ENCODE results near the gene KIF11. TPM values are rescaled to one million over a fixed set of nuclear protein-coding genes. Genes with fewer than 3 reads are reported as not detected.

The KIF11 gene
- total and polyA plus RNA-seq, 9 of the 15 experiments (the other 6 are each of a cell fraction or from before 2014, with no cell fraction given) = 11.3 to 54.4 (median 29.2) TPM

DNA sequence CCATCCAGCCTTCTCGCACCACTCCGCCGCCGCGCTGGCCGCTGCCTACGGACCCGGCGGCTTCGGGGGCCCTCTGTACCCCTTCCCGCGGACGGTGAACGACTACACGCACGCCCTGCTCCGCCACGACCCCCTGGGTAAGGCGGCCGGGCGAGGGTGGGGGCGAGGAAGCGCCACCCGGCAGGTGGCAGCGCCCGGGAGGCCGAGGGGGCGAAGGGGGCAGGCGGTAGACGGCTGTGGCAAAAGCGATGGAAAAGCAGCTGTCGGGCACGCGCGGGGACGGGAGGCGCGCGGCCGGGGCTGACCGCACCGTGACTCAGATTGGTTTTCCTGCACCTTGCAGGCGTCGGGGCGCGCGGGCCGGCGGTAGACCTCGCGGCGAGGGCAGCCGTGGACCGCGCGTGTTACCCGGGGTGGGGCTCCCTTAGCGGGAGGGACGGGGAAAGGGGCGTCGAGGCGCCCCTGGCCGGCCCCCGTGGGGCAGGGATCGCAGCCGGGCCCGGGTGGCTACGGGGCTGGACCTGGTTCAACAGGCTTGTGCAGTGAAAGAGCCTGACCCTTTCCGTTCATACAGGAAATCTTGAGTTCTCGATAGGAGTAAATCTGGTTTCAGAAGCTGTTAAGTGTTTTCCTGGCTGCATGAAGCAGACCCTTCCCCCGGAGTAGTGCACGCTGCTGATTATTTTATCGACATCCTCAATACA is 97.4 kb downstream of the KIF11 start (continued):
- TF ChIP-seq CBX8 (IDR thresholded peaks at IDR 0.05; ENCODE audit: borderline replicate concordance, extremely low read depth, low read depth, low read length, poor library complexity, severe bottlenecking) (no peak), ZSCAN29 (IDR thresholded peaks at IDR 0.05) (no peak), ZBTB7A (IDR thresholded peaks at IDR 0.05; ENCODE audit: borderline replicate concordance, control insufficient read depth, low read depth, low read length) (no peak), RBBP5 (IDR thresholded peaks at IDR 0.05; ENCODE audit: borderline replicate concordance, insufficient read depth, low read length, poor library complexity, severe bottlenecking) (peak; percentile 51), SMAD1 (IDR thresholded peaks at IDR 0.05; ENCODE audit: low read depth, low read length, partially characterized antibody) (no peak), ZNF408 (CRISPR knock-in tag; IDR thresholded peaks at IDR 0.05; ENCODE audit: low read depth) (no peak), XRCC4 (IDR thresholded peaks at IDR 0.05; ENCODE audit: extremely low read depth, insufficient read depth, insufficient read length) (no peak), ZNF778 (CRISPR knock-in tag; IDR thresholded peaks at IDR 0.05) (no peak), THRB (CRISPR knock-in tag; conservative IDR thresholded peaks at IDR 0.05) (no peak), KDM2B (CRISPR knock-in tag; IDR thresholded peaks at IDR 0.05) (no peak), SMC3 (conservative IDR thresholded peaks at IDR 0.05; ENCODE audit: insufficient read depth, low read depth, low read length) (no peak), THAP12 (CRISPR knock-in tag; IDR thresholded peaks at IDR 0.05) (no peak), FOXM1 (IDR thresholded peaks at IDR 0.05; ENCODE audit: low read depth) (no peak), FOXM1 (CRISPR knock-in tag; IDR thresholded peaks at IDR 0.05; ENCODE audit: low read depth) (no peak), ZNF146 (CRISPR knock-in tag; IDR thresholded peaks at IDR 0.05; ENCODE audit: unreplicated experiment) (no peak), SMAD2 (IDR thresholded peaks at IDR 0.05; ENCODE audit: low read depth, low read length) (no peak), ZNF444 (CRISPR knock-in tag; IDR thresholded peaks at IDR 0.05) (no peak), SNIP1 (IDR thresholded peaks at IDR 0.05; ENCODE audit: low read depth) (no peak), U2AF1 (optimal IDR thresholded peaks at IDR 0.05; ENCODE audit: low read depth, low read length) (peak; percentile 58), GATAD2A (IDR thresholded peaks at IDR 0.05) (no peak), TCF3 (CRISPR knock-in tag; IDR thresholded peaks at IDR 0.05) (peak; percentile 83), NFIX (CRISPR knock-in tag; IDR thresholded peaks at IDR 0.05; ENCODE audit: low read depth) (no peak)
- TF ChIP-seq, protein P1, sequence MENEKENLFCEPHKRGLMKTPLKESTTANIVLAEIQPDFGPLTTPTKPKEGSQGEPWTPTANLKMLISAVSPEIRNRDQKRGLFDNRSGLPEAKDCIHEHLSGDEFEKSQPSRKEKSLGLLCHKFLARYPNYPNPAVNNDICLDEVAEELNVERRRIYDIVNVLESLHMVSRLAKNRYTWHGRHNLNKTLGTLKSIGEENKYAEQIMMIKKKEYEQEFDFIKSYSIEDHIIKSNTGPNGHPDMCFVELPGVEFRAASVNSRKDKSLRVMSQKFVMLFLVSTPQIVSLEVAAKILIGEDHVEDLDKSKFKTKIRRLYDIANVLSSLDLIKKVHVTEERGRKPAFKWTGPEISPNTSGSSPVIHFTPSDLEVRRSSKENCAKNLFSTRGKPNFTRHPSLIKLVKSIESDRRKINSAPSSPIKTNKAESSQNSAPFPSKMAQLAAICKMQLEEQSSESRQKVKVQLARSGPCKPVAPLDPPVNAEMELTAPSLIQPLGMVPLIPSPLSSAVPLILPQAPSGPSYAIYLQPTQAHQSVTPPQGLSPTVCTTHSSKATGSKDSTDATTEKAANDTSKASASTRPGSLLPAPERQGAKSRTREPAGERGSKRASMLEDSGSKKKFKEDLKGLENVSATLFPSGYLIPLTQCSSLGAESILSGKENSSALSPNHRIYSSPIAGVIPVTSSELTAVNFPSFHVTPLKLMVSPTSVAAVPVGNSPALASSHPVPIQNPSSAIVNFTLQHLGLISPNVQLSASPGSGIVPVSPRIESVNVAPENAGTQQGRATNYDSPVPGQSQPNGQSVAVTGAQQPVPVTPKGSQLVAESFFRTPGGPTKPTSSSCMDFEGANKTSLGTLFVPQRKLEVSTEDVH (IDR thresholded peaks at IDR 0.05; ENCODE audit: low read depth, partially characterized antibody) = no peak

All from K562 (cell line).